ENCODE results near the gene CAP1. TPM values are rescaled to one million over a fixed set of nuclear protein-coding genes. Genes with fewer than 3 reads are reported as not detected.

CAP1 gene
- total and polyA plus RNA-seq, 3 donors from 2014 or later, result 159 to 231 (median 160) TPM

- Histone ChIP-seq H3K9me3 (no peaks in the 10 kb centered on the region), H3K4me1 (peaks cover 35% of the 10 kb centered on the region), H3K36me3 (ENCODE audit: low read depth, missing control alignments) (no peaks in the 10 kb centered on the region), H3K27ac (no peak overlapping the region), H3K4me3 (peak overlapping the region in 1 of 2 donors; percentile 94), H3K27me3 (no peaks in the 10 kb centered on the region)
- DNase-seq, result no peak
- TF ChIP-seq POLR2A (IDR thresholded peaks at IDR 0.05) (no peak), CTCF (IDR thresholded peaks at IDR 0.05) (no peak)
- intact Hi-C loops (cut with DNase I; ENCODE audit: low total_unique reads), result no loop called here
- 64 to 70% methylated on average over 4 of the region's 4 CpGs for WGBS, 2 donors
Observed at GRCh38 chr1:40042341-40042740, 1.8 kb downstream of the CAP1 start.

- intact Hi-C loops (cut with DNase I; ENCODE audit: low total_unique reads), result no loop called here
- DNase-seq, result no peak
- Histone ChIP-seq H3K4me1 (peaks cover 24% of the 10 kb centered on the region), H3K4me3 (no peak overlapping the region), H3K9me3 (no peaks in the 10 kb centered on the region), H3K36me3 (ENCODE audit: low read depth, missing control alignments) (no peaks in the 10 kb centered on the region), H3K27me3 (no peaks in the 10 kb centered on the region), H3K27ac (peak overlapping the region in 1 of 2 donors; percentile 31)
- 80 to 85% methylated on average over 3 of the region's 3 CpGs for WGBS, 2 donors
- TF ChIP-seq POLR2A (IDR thresholded peaks at IDR 0.05) (no peak), CTCF (IDR thresholded peaks at IDR 0.05) (no peak)
Observed at GRCh38 chr1:40044110-40044509, 3.6 kb downstream of the CAP1 start.

- Histone ChIP-seq H3K4me3 (no peak overlapping the region), H3K9me3 (no peaks in the 10 kb centered on the region), H3K27me3 (no peaks in the 10 kb centered on the region), H3K4me1 (peaks cover 31% of the 10 kb centered on the region), H3K27ac (peak overlapping the region in 1 of 2 donors; percentile 1), H3K36me3 (ENCODE audit: low read depth, missing control alignments) (no peaks in the 10 kb centered on the region)
- 70 to 86% methylated on average over 4 of the region's 4 CpGs for WGBS, 2 donors
- no peak for TF ChIP-seq CTCF (IDR thresholded peaks at IDR 0.05)
- TF ChIP-seq POLR2A (IDR thresholded peaks at IDR 0.05), result no peak
- intact Hi-C loops (cut with DNase I; ENCODE audit: low total_unique reads), result no loop called here
- no peak for DNase-seq
Observed at GRCh38 chr1:40045182-40045581, 4.7 kb downstream of the CAP1 start.

GRCh38 chr1:40045766-40046165 is 5.2 kb downstream of the CAP1 start:
- TF ChIP-seq POLR2A (IDR thresholded peaks at IDR 0.05), result no peak
- TF ChIP-seq CTCF (IDR thresholded peaks at IDR 0.05), result no peak
- Histone ChIP-seq H3K9me3 (no peaks in the 10 kb centered on the region), H3K27ac (peak overlapping the region in 1 of 2 donors; percentile 1), H3K36me3 (ENCODE audit: low read depth, missing control alignments) (no peaks in the 10 kb centered on the region), H3K4me1 (peaks cover 31% of the 10 kb centered on the region), H3K27me3 (no peaks in the 10 kb centered on the region), H3K4me3 (no peak overlapping the region)
- intact Hi-C loops (cut with DNase I; ENCODE audit: low total_unique reads), result no loop called here
- WGBS, 2 donors, result 80 to 90% methylated on average over 1 to 3 of the region's 3 CpGs
- no peak for DNase-seq

- peak overlapping the region in 1 of 2 donors; percentile 15 for H3K27ac ChIP-seq
- DNase-seq, result no peak
Observed at GRCh38 chr1:40047276-40047675, 6.7 kb downstream of the CAP1 start.

More at GRCh38 chr1:40047276-40047675, 6.7 kb downstream of the CAP1 start:
- no peak overlapping the region for H3K4me3 ChIP-seq
- H3K9me3 ChIP-seq, result no peaks in the 10 kb centered on the region
- no peaks in the 10 kb centered on the region for H3K36me3 ChIP-seq (ENCODE audit: low read depth, missing control alignments)
- no peak for TF ChIP-seq POLR2A (IDR thresholded peaks at IDR 0.05)
- no peak for TF ChIP-seq CTCF (IDR thresholded peaks at IDR 0.05)
- H3K27me3 ChIP-seq, result no peaks in the 10 kb centered on the region
- intact Hi-C loops (cut with DNase I; ENCODE audit: low total_unique reads), result no loop called here
- H3K4me1 ChIP-seq, result peaks cover 21% of the 10 kb centered on the region
- 40 to 46% methylated on average over 2 of the region's 2 CpGs for WGBS, 2 donors

Measured in testis (tissue), 3 donors.